Astrocyte (in vitro differentiated cells and primary cell): ENCODE measurements around the gene STAG2. TPM values are rescaled to one million over a fixed set of nuclear protein-coding genes. Genes with fewer than 3 reads are reported as not detected.
A peak's percentile ranks its signal among the peaks of the same experiment; 100 is the strongest.

ENCODE experiments used
- DNase-seq: peaks from one replicate; pipeline ENCODE4 v3.0.0-alpha.2; 2010; ENCODE audit warnings: low read depth
- FAIRE-seq: peaks from 2 replicates; lab custom pipeline; 2011; peaks lifted over from hg19 to GRCh38; lab: Jason Lieb, UNC
- H2AFZ ChIP-seq: 2 replicates; pipeline ENCODE4 v1.6.0; 2012; ENCODE audit warnings: low read depth, low read length, inconsistent platforms
- H3K27ac ChIP-seq: 2 replicates; pipeline ENCODE4 v1.5.1; 2011; ENCODE audit warnings: low read depth, low read length, inconsistent platforms
- H3K27me3 ChIP-seq: 2 replicates; pipeline ENCODE4 v1.6.0; 2011; ENCODE audit warnings: low read length, inconsistent platforms; ENCODE audit not compliant: insufficient read depth
- H3K36me3 ChIP-seq: 2 replicates; pipeline ENCODE4 v1.5.1; 2011; ENCODE audit warnings: low read length, inconsistent platforms; ENCODE audit not compliant: insufficient read depth
- H3K4me1 ChIP-seq: 2 replicates; pipeline ENCODE4 v1.5.1; 2011; ENCODE audit warnings: low read length, inconsistent platforms; ENCODE audit not compliant: insufficient read depth
- H3K4me2 ChIP-seq: 2 replicates; pipeline ENCODE4 v1.6.0; 2012; ENCODE audit warnings: low read length, inconsistent platforms
- H3K4me3 ChIP-seq: 2 replicates; pipeline ENCODE4 v1.5.1; 2011; ENCODE audit warnings: low read depth, mild to moderate bottlenecking, low read length, inconsistent platforms; ENCODE audit not compliant: insufficient read depth
- H3K79me2 ChIP-seq: 2 replicates; pipeline ENCODE4 v1.6.0; 2012; ENCODE audit warnings: mild to moderate bottlenecking, low read length, inconsistent platforms; ENCODE audit not compliant: insufficient read depth
- H3K9ac ChIP-seq: 2 replicates; pipeline ENCODE4 v1.6.0; 2012; ENCODE audit warnings: mild to moderate bottlenecking, low read length, inconsistent platforms
- H3K9me3 ChIP-seq: 2 replicates; pipeline ENCODE4 v1.5.1; 2012; ENCODE audit warnings: low read depth, mild to moderate bottlenecking, low read length, inconsistent platforms; ENCODE audit not compliant: insufficient read depth
- H4K20me1 ChIP-seq: 2 replicates; pipeline ENCODE4 v1.6.0; 2012; ENCODE audit warnings: low read length, inconsistent platforms; ENCODE audit not compliant: insufficient read depth
- H3K27ac Mint-ChIP-seq: one replicate; pipeline ENCODE4 v1.8.0; 2021; ENCODE audit warnings: mild to moderate bottlenecking, mixed read lengths; ENCODE audit not compliant: unreplicated experiment
- H3K27me3 Mint-ChIP-seq: one replicate; pipeline ENCODE4 v1.8.0; 2021; ENCODE audit warnings: low read depth, mixed read lengths; ENCODE audit not compliant: unreplicated experiment
- H3K36me3 Mint-ChIP-seq: one replicate; pipeline ENCODE4 v1.8.0; 2021; ENCODE audit warnings: low read depth, mixed read lengths; ENCODE audit not compliant: unreplicated experiment
- H3K4me1 Mint-ChIP-seq: one replicate; pipeline ENCODE4 v1.8.0; 2021; ENCODE audit warnings: low read depth, mixed read lengths; ENCODE audit not compliant: unreplicated experiment
- H3K4me3 Mint-ChIP-seq: one replicate; pipeline ENCODE4 v1.8.0; 2021; ENCODE audit warnings: mild to moderate bottlenecking, moderate library complexity, mixed read lengths; ENCODE audit not compliant: unreplicated experiment
- H3K9me3 Mint-ChIP-seq: one replicate; pipeline ENCODE4 v1.8.0; 2021; ENCODE audit warnings: mild to moderate bottlenecking, mixed read lengths; ENCODE audit not compliant: unreplicated experiment
- CTCF ChIP-seq: IDR thresholded peaks from 2 replicates; pipeline ENCODE4 v1.5.1; 2011; ENCODE audit warnings: low read depth, mild to moderate bottlenecking, inconsistent platforms, low read length, moderate library complexity; ENCODE audit not compliant: insufficient read depth
- EZH2 ChIP-seq: IDR thresholded peaks from 2 replicates; pipeline ENCODE4 v1.6.1; 2012; ENCODE audit warnings: mild to moderate bottlenecking, low read length, inconsistent platforms; ENCODE audit not compliant: insufficient read depth
- total RNA-seq: library from RNA; stranded (reverse); gene quantifications from 2 replicates; pipeline ENCODE4 v1.2.1, GENCODE V29; 2021

Gene STAG2
- total RNA-seq, 1 donor from 2014 or later, result 51.2 TPM

- peak; percentile 90 for FAIRE-seq
These were observed 56.5 kb downstream of the STAG2 start for GRCh38 chrX:124018023-124018422.

GRCh38 chrX:124023838-124024238 is 62.3 kb downstream of the STAG2 start:
- peak overlapping the region; percentile 15 for H3K4me2 ChIP-seq
- Mint-ChIP-seq H3K9me3 (no peaks in the 10 kb centered on the region), H3K4me3 (no peak overlapping the region), H3K4me1 (peaks cover 6% of the 10 kb centered on the region), H3K27ac (peak overlapping the region; percentile 24), H3K27me3 (no peaks in the 10 kb centered on the region), H3K36me3 (no peaks in the 10 kb centered on the region)
- H3K9me3 ChIP-seq, result no peaks in the 10 kb centered on the region
- DNase-seq, result peak; percentile 12
- TF ChIP-seq CTCF (no peak), EZH2 (no peak)
- no peak overlapping the region for H2AFZ ChIP-seq
- H3K36me3 ChIP-seq, result no peaks in the 10 kb centered on the region
- FAIRE-seq, result peak; percentile 99
- H3K4me3 ChIP-seq, result no peak overlapping the region
- no peak overlapping the region for H3K9ac ChIP-seq
- H3K4me1 ChIP-seq, result no peaks in the 10 kb centered on the region
- H4K20me1 ChIP-seq, result peaks cover 8% of the 10 kb centered on the region
- H3K27ac ChIP-seq, result peak overlapping the region; percentile 50
- peaks cover 42% of the 10 kb centered on the region for H3K79me2 ChIP-seq
- H3K27me3 ChIP-seq, result no peaks in the 10 kb centered on the region

More at GRCh38 chrX:124018023-124018422, 56.5 kb downstream of the STAG2 start:
- Histone ChIP-seq H3K36me3 (no peaks in the 10 kb centered on the region), H3K27me3 (no peaks in the 10 kb centered on the region), H3K9ac (no peak overlapping the region), H3K27ac (no peak overlapping the region), H2AFZ (no peak overlapping the region), H4K20me1 (peaks cover 34% of the 10 kb centered on the region), H3K9me3 (no peaks in the 10 kb centered on the region), H3K4me1 (no peaks in the 10 kb centered on the region), H3K4me2 (no peak overlapping the region), H3K79me2 (peaks cover 85% of the 10 kb centered on the region), H3K4me3 (no peak overlapping the region)
- no peak overlapping the region for H3K4me3 Mint-ChIP-seq
- no peaks in the 10 kb centered on the region for H3K27me3 Mint-ChIP-seq
- H3K27ac Mint-ChIP-seq, result no peak overlapping the region
- TF ChIP-seq EZH2, result no peak
- TF ChIP-seq CTCF, result no peak
- no peaks in the 10 kb centered on the region for H3K36me3 Mint-ChIP-seq
- H3K4me1 Mint-ChIP-seq, result no peaks in the 10 kb centered on the region
- DNase-seq, result no peak
- no peaks in the 10 kb centered on the region for H3K9me3 Mint-ChIP-seq

GRCh38 chrX:124026529-124026928 is 65.0 kb downstream of the STAG2 start:
- Histone ChIP-seq H3K4me1 (no peaks in the 10 kb centered on the region), H3K4me3 (no peak overlapping the region), H4K20me1 (no peaks in the 10 kb centered on the region), H3K27me3 (no peaks in the 10 kb centered on the region), H3K36me3 (no peaks in the 10 kb centered on the region), H3K9ac (no peak overlapping the region), H3K27ac (no peak overlapping the region), H3K79me2 (peaks cover 18% of the 10 kb centered on the region), H3K9me3 (no peaks in the 10 kb centered on the region), H2AFZ (no peak overlapping the region), H3K4me2 (no peak overlapping the region)
- TF ChIP-seq CTCF, result no peak
- no peak for TF ChIP-seq EZH2
- Mint-ChIP-seq H3K9me3 (no peaks in the 10 kb centered on the region), H3K27ac (no peak overlapping the region), H3K4me1 (peaks cover 9% of the 10 kb centered on the region), H3K27me3 (no peaks in the 10 kb centered on the region), H3K36me3 (no peaks in the 10 kb centered on the region), H3K4me3 (no peak overlapping the region)
- peak; percentile 86 for FAIRE-seq
- no peak for DNase-seq
